ENCODE data around the gene USP9X.

The USP9X gene

DNA sequence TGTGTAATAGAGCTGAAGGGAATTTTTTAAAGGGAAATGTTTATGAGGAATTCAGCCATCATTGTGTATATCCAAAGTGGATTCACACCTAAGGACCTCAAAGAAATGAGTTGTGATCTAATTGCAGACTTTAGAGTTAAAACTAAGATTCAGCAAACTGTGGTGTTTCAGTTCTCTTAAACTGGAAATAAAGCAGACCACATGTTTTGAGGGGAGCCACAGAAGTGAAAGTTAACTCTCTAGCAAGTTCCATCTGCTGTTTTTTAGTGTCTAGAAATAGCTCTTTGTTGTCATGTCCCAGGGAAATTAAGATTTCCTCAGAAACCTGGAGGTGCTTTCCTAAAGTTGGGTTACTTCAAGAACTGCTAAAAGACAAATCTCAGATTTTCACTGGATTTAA is 151.4 kb downstream of the USP9X start:
- H2AFZ ChIP-seq (ENCODE audit: low read depth): no peak overlapping the region
- H3K36me3 ChIP-seq (ENCODE audit: insufficient read depth): no peaks in the 10 kb centered on the region
- no peak for TF ChIP-seq CTCF (conservative IDR thresholded peaks at IDR 0.05; ENCODE audit: low read depth, low read length)
- H4K20me1 ChIP-seq (ENCODE audit: insufficient read depth): no peaks in the 10 kb centered on the region
- H3K4me1 ChIP-seq (ENCODE audit: low read depth, poor library complexity, severe bottlenecking): peaks cover 23% of the 10 kb centered on the region
- H3K4me3 ChIP-seq (IDR thresholded peaks at IDR 0.05; ENCODE audit: insufficient read depth, low read depth, low read length): no peak overlapping the region
- no peaks in the 10 kb centered on the region for H3K27me3 ChIP-seq (ENCODE audit: insufficient read depth, low read depth)
- H3K79me2 ChIP-seq (ENCODE audit: insufficient read depth, low read depth): no peaks in the 10 kb centered on the region
- H3K4me2 ChIP-seq: peak overlapping the region; percentile 13
- H3K27ac ChIP-seq: no peak overlapping the region
- H3K9ac ChIP-seq: no peak overlapping the region

- no peak overlapping the region for H2AFZ ChIP-seq (ENCODE audit: low read depth)
- peaks cover 19% of the 10 kb centered on the region for H3K4me1 ChIP-seq (ENCODE audit: low read depth, poor library complexity, severe bottlenecking)
- no peaks in the 10 kb centered on the region for H4K20me1 ChIP-seq (ENCODE audit: insufficient read depth)
- H3K27ac ChIP-seq: no peak overlapping the region
- no peak overlapping the region for H3K4me2 ChIP-seq
- H3K27me3 ChIP-seq (ENCODE audit: insufficient read depth, low read depth): no peaks in the 10 kb centered on the region
- H3K36me3 ChIP-seq (ENCODE audit: insufficient read depth): no peaks in the 10 kb centered on the region
- no peak overlapping the region for H3K4me3 ChIP-seq (IDR thresholded peaks at IDR 0.05; ENCODE audit: insufficient read depth, low read depth, low read length)
- TF ChIP-seq CTCF (conservative IDR thresholded peaks at IDR 0.05; ENCODE audit: low read depth, low read length): no peak
- no peak overlapping the region for H3K9ac ChIP-seq
- no peaks in the 10 kb centered on the region for H3K79me2 ChIP-seq (ENCODE audit: insufficient read depth, low read depth)
These were observed 155.3 kb downstream of the USP9X start for GRCh38 chrX:41240509-41240908.

DNA sequence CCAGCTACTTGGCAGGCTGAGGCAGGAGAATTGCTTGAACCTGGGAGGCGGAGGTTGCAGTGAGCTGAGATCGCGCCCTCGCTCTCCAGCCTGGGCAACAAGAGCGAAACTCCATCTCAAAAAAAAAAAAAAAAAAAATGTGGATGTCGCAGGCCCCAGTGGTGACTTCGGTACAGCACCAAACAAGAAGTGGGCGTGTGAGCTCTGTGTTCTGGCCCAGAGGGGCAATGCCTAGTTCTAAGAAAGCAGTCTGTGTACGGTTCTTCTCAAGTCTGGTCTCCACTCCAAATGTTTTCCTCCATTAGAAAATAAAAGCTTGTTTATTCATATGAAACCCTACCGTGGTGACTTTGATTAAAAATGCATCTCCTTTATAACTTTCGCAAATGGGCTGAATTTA is 156.7 kb downstream of the USP9X start:
- peaks cover 4% of the 10 kb centered on the region for H3K4me1 ChIP-seq (ENCODE audit: low read depth, poor library complexity, severe bottlenecking)
- H3K27me3 ChIP-seq (ENCODE audit: insufficient read depth, low read depth): no peaks in the 10 kb centered on the region
- no peaks in the 10 kb centered on the region for H3K79me2 ChIP-seq (ENCODE audit: insufficient read depth, low read depth)
- TF ChIP-seq CTCF (conservative IDR thresholded peaks at IDR 0.05; ENCODE audit: low read depth, low read length): no peak
- H2AFZ ChIP-seq (ENCODE audit: low read depth): no peak overlapping the region
- no peak overlapping the region for H3K9ac ChIP-seq
- H3K36me3 ChIP-seq (ENCODE audit: insufficient read depth): no peaks in the 10 kb centered on the region
- no peak overlapping the region for H3K4me2 ChIP-seq
- H3K27ac ChIP-seq: no peak overlapping the region
- no peak overlapping the region for H3K4me3 ChIP-seq (IDR thresholded peaks at IDR 0.05; ENCODE audit: insufficient read depth, low read depth, low read length)
- no peaks in the 10 kb centered on the region for H4K20me1 ChIP-seq (ENCODE audit: insufficient read depth)

- Histone ChIP-seq H3K4me2 (no peak overlapping the region), H4K20me1 (ENCODE audit: insufficient read depth) (no peaks in the 10 kb centered on the region), H3K79me2 (ENCODE audit: insufficient read depth, low read depth) (no peaks in the 10 kb centered on the region), H3K27me3 (ENCODE audit: insufficient read depth, low read depth) (no peaks in the 10 kb centered on the region), H3K9ac (no peak overlapping the region), H2AFZ (ENCODE audit: low read depth) (no peak overlapping the region), H3K4me3 (IDR thresholded peaks at IDR 0.05; ENCODE audit: insufficient read depth, low read depth, low read length) (no peak overlapping the region), H3K27ac (no peak overlapping the region), H3K4me1 (ENCODE audit: low read depth, poor library complexity, severe bottlenecking) (no peaks in the 10 kb centered on the region), H3K36me3 (ENCODE audit: insufficient read depth) (no peaks in the 10 kb centered on the region)
- TF ChIP-seq CTCF (conservative IDR thresholded peaks at IDR 0.05; ENCODE audit: low read depth, low read length): no peak
These were observed 160.4 kb downstream of the USP9X start for GRCh38 chrX:41245641-41246040.

GRCh38 chrX:41250867-41251266 is 165.6 kb downstream of the USP9X start:
- H3K9ac ChIP-seq: no peak overlapping the region
- no peaks in the 10 kb centered on the region for H3K79me2 ChIP-seq (ENCODE audit: insufficient read depth, low read depth)
- no peaks in the 10 kb centered on the region for H4K20me1 ChIP-seq (ENCODE audit: insufficient read depth)
- H3K36me3 ChIP-seq (ENCODE audit: insufficient read depth): no peaks in the 10 kb centered on the region
- H3K27ac ChIP-seq: no peak overlapping the region
- H3K27me3 ChIP-seq (ENCODE audit: insufficient read depth, low read depth): no peaks in the 10 kb centered on the region
- no peak overlapping the region for H3K4me2 ChIP-seq
- no peak overlapping the region for H3K4me3 ChIP-seq (IDR thresholded peaks at IDR 0.05; ENCODE audit: insufficient read depth, low read depth, low read length)
- no peak for TF ChIP-seq CTCF (conservative IDR thresholded peaks at IDR 0.05; ENCODE audit: low read depth, low read length)
- H2AFZ ChIP-seq (ENCODE audit: low read depth): no peak overlapping the region
- no peaks in the 10 kb centered on the region for H3K4me1 ChIP-seq (ENCODE audit: low read depth, poor library complexity, severe bottlenecking)

Data from KMS-11 (cell line).